ENCODE measurements around the gene PLCB2.

Gene PLCB2

DNA sequence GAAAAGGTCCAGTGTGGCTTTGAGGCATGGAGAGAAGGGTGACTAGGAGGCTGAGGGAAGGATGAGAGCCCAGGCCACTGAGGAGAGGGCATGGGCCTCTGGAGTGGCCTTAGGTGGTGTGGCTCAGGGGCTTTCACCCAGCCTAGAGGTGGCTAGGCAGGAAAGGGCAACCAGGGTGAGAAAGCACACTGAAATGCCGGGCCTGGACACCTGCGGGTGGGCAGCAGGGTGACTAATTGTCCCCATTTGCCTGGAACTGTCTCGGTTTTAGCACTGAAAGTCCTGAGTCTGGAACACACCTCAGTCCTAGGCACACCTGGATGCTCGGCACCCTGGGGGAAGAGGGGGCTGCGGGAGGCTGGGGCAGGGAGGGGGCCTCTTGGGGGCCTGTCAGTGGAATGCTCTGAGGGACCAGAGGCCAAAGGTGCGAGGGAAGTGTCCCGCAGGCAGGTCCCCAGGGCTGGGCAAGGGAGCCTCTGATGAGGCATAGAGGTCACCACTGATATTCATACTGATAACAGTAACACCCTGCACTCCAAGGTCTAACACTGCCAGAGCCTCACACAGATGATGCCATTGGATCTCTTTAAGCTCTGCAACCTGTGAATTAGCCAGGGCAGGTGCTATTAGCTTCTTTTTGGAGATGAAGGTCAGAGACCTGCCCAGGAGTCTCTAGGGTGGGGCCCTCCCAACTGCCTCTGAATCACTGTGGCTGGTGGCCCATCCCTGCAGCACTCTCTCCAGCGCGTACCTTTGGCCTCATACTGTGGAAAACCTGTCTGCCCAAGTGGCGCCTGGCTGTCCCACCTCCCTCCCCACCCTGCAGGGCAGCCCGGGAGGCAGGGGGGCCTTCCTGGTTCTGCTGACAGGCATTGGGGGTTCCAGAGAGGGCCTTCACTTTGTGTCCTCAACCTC, 40.1 kb upstream of the PLCB2 start:
- Histone ChIP-seq H3K36me3 (no peaks in the 10 kb centered on the region), H3K9me3 (replicated peaks in 1 of 11) (no peaks in the 10 kb centered on the region), H4K20me1 (no peaks in the 10 kb centered on the region), H3K27me3 (no peaks in the 10 kb centered on the region), H3K9ac (peak overlapping the region in 2 of 11 experiments; percentile 7 to 44; a peak in 3 of 22 replicates), H3K27ac (0 out of 22 replicates have a peak overlapping the region, but pooled peaks of 2 of the 11 experiments have one; percentile 9 to 43), H3K4me3 (no peak overlapping the region), H3K4me1 (peaks cover 22 to 58% (median 53%) of the 10 kb centered on the region in 10 experiments), H3K4me2 (peak overlapping the region in 5 of 11 experiments; percentile 37 to 64 (median 52); a peak in 3 of 22 replicates)
- no peak for TF ChIP-seq Cebpa-rat (IDR thresholded peaks at IDR 0.05)

DNA sequence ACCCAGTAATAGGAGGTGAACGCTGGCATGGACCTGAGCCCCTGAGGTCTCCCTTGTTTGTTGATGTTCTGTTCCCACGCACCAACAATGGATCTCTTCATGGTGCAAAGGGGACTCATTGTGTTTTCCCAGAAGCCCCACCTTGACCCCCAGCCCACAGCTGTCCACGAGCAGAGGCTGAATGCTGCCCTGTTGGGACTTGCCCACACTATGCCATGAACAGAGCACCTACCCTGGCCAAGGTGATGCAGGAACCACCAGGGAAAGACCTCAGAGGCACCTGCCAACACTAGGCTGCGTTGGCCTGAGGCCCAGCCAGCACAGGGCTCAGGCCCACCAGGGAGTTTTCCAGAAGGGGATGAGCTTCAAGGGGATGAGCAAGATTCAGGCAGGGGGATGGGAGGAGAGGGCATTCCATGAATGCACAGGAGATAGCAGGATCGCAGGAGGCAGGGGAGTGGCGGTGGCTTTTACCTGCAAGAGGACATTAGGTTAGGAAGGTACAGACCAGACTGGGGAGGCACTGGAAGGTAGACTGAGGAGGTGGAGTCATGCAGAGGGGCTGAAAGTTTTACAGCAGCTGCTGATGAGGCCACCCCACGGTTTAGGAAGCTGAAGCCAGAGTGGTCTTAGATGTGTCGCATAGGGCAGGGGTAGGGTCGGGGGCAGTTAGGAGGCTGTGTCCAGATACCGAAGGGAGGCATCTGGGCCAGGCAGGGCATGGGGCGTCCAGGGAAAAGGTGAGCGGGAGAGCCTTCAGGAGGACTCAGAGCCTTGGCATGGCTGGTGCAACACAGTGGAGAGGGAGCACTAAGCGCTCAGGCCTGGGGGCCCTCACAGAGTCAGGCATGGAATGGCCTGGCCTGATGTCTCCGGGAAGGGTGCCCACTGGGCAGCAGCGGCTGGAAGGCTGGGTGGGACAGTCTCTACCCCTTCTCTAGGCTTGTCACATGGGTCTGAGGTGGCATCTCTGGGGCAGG, 39.1 kb upstream of the PLCB2 start:
- Histone ChIP-seq H3K9me3 (replicated peaks in 1 of 11) (no peaks in the 10 kb centered on the region), H3K4me2 (no peak overlapping the region), H3K4me1 (peaks cover 30 to 66% (median 57%) of the 10 kb centered on the region in 10 experiments), H3K27ac (no peak overlapping the region), H3K27me3 (no peaks in the 10 kb centered on the region), H4K20me1 (no peaks in the 10 kb centered on the region), H3K36me3 (no peaks in the 10 kb centered on the region), H3K4me3 (no peak overlapping the region), H3K9ac (no peak overlapping the region; a peak in 1 of 22 replicates)
- no peak for TF ChIP-seq Cebpa-rat (IDR thresholded peaks at IDR 0.05)

DNA sequence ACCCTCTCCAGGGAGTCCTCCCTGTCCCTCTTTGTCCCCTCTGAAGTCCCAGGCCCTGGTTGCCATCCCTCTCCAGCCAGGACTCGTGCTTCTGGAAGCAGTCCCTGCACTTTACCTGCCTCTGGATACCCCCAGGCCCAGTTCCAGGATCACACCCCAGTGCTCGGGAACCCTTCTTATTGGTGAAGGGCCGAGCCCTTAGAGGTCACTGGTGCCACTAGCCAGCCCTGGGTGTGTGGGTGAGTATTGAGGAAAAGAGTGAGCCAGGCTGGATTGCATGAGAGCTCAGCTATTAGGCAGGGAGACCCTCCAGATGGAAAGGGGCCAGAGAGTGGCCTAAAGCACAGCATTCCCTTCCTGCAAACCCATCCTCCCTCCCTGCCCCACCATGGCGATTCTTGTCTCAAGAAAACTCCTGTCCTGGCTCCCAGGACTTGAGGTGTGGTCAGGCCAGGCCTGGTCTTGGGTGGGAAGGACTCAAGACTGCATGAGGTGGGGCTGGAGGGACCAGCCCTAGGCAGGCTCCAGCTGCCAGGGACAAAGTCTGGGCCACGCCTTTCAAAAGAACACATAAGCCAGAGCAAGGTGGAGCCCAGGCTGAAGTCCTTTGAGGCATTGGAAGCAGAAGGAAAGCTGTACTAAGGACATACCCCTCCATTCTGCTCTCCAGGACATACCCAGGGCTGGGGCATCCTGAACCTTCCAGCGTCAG, 38.3 kb upstream of the PLCB2 start:
- H3K27me3 ChIP-seq, result no peaks in the 10 kb centered on the region
- no peak overlapping the region for H3K4me2 ChIP-seq
- peaks cover 38 to 72% (median 64%) of the 10 kb centered on the region in 10 experiments for H3K4me1 ChIP-seq
- no peak overlapping the region for H3K27ac ChIP-seq
- no peak overlapping the region; a peak in 1 of 22 replicates for H3K9ac ChIP-seq
- no peaks in the 10 kb centered on the region for H3K9me3 ChIP-seq (replicated peaks in 1 of 11)
- no peaks in the 10 kb centered on the region for H4K20me1 ChIP-seq
- TF ChIP-seq Cebpa-rat (IDR thresholded peaks at IDR 0.05), result no peak
- H3K36me3 ChIP-seq, result no peaks in the 10 kb centered on the region
- no peak overlapping the region for H3K4me3 ChIP-seq

DNA sequence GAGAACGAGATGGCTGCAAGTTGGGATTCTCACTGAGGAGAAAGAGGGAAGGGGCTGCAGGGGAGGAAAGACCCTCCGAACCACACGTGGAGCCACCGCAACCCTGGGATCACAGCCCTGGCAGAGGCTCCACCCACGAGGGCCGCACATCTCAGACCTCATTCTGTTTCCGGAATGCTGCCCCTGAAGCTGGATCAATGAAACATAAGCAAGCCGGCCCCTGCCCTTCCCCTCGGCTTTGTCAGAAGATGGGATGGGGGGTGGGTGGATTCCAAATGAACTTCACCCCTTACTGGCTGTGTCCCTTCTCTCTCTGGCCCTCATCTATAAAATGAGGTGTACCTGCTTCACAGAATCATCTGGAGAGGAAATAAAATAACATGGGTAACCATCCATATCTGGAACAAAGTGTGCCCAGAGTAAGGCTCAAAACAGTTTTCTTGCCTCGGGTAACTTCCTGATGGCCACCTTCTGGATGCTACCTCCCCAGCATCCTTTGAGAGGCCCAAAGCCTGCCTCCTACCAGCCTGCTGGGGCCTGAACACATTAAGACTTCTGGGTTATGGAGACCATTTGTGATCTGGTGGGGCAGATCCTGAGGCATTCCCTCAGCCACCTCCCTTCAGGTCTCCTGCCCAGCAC, 37.6 kb upstream of the PLCB2 start:
- Histone ChIP-seq H3K4me1 (peaks cover 44 to 72% (median 64%) of the 10 kb centered on the region in 10 experiments), H3K4me3 (no peak overlapping the region), H4K20me1 (no peaks in the 10 kb centered on the region), H3K4me2 (peak overlapping the region in 9 of 11 experiments; percentile 54 to 80 (median 73); a peak in 10 of 22 replicates), H3K27ac (no peak overlapping the region), H3K9me3 (replicated peaks in 1 of 11) (no peaks in the 10 kb centered on the region), H3K27me3 (no peaks in the 10 kb centered on the region), H3K9ac (0 out of 22 replicates have a peak overlapping the region, but pooled peaks of 1 of the 11 experiments have one; percentile 7), H3K36me3 (no peaks in the 10 kb centered on the region)
- TF ChIP-seq Cebpa-rat (IDR thresholded peaks at IDR 0.05), result no peak

DNA sequence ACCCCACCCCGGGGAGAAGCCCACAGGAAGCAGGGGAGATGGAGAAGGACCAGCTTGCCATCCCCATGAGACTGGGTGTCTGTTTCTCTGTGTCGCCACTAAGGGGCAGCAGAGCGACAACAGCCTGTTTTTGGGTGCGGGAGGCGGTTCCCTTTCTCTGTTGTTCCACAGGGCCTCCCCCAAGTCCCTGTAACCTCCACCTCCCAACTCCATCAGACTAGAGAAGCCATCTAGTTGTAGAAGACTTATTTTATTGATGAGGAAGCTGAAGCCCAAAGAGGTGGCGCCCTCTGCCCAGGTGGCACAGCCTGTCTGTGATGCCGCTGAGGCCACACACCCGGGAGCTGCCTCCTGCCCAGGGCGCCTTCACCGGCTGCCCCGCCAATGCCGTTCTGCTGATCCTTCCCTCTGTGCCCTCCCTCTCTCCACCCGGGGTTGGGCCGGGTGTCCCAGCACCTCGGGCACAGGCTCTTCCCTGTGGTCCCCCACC, 36.9 kb upstream of the PLCB2 start:
- peak overlapping the region in 2 of 11 experiments; percentile 2 to 7; a peak in 1 of 22 replicates for H3K9ac ChIP-seq
- no peak overlapping the region for H3K4me3 ChIP-seq
- peaks cover 51 to 72% (median 64%) of the 10 kb centered on the region in 10 experiments for H3K4me1 ChIP-seq
- TF ChIP-seq Cebpa-rat (IDR thresholded peaks at IDR 0.05), result no peak
- H3K27ac ChIP-seq, result no peak overlapping the region
- H4K20me1 ChIP-seq, result no peaks in the 10 kb centered on the region
- no peaks in the 10 kb centered on the region for H3K36me3 ChIP-seq
- peak overlapping the region; percentile 54 to 82 (median 73) for H3K4me2 ChIP-seq
- H3K27me3 ChIP-seq, result no peaks in the 10 kb centered on the region
- no peaks in the 10 kb centered on the region for H3K9me3 ChIP-seq (replicated peaks in 1 of 11)

DNA sequence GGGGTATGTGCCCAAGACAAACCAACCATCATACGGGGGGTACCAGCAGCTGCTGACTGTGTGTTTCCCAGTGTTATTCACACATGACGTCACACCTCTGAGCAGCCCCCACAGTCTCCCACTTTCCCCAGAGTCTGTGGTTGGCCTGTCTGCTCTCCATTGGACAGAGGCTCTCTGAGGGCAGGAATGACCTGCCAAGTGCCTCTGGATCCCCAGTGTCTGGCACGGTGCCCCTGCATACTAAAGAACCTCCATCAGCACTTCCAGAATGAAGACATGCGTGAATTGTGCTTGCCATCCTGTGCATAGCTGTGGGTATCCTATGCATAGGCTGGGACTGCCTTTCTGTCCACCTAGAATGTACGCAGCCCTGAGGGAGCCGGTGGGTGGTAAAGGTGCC, 36.5 kb upstream of the PLCB2 start:
- Histone ChIP-seq H3K9ac (peak overlapping the region in 10 of 11 experiments; percentile 2 to 53 (median 33); a peak in 7 of 22 replicates), H3K4me3 (0 out of 20 replicates have a peak overlapping the region, but pooled peaks of 1 of the 10 experiments have one; percentile 30), H4K20me1 (no peaks in the 10 kb centered on the region), H3K36me3 (no peaks in the 10 kb centered on the region), H3K9me3 (replicated peaks in 1 of 11) (no peaks in the 10 kb centered on the region), H3K4me1 (peaks cover 56 to 72% (median 66%) of the 10 kb centered on the region in 10 experiments), H3K4me2 (peak overlapping the region; percentile 54 to 82 (median 73)), H3K27ac (peak overlapping the region in 9 of 11 experiments; percentile 36 to 74 (median 63); a peak in 13 of 22 replicates), H3K27me3 (no peaks in the 10 kb centered on the region)
- no peak for TF ChIP-seq Cebpa-rat (IDR thresholded peaks at IDR 0.05)

DNA sequence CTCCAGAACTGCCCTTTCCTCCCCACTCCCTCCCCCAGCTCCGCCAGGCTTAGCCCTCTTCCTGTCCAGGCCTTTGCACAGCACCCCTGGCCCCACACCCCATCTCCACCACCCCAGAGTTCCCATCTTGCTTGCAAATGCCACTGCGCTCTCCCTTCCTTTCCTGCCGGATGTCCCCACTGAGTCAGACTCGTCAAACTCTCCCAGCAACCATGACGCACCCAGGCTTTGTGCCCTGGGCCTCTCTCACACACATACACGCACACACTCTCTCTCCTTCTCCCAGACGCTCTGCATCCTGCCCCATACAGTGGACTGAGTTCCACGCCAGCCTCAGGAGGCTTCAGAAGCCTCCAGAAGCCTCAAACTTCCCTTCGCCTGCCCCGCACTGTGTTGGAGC, 35.8 kb upstream of the PLCB2 start:
- Histone ChIP-seq H3K4me3 (peak overlapping the region in 2 of 10 experiments; percentile 13 to 30; a peak in 3 of 20 replicates), H3K4me2 (peak overlapping the region; percentile 54 to 82 (median 73)), H3K27me3 (no peaks in the 10 kb centered on the region), H3K9ac (peak overlapping the region; percentile 11 to 53 (median 32); a peak in 14 of 22 replicates), H3K36me3 (0 out of 22 replicates have a peak, but pooled peaks cover 0 to under 1% (median 0%) of the 10 kb centered on the region in 11 experiments), H4K20me1 (no peaks in the 10 kb centered on the region), H3K9me3 (replicated peaks in 1 of 11) (no peaks in the 10 kb centered on the region), H3K4me1 (peaks cover 58 to 72% (median 67%) of the 10 kb centered on the region in 10 experiments), H3K27ac (peak overlapping the region in 10 of 11 experiments; percentile 14 to 74 (median 62); a peak in 20 of 22 replicates)
- no peak for TF ChIP-seq Cebpa-rat (IDR thresholded peaks at IDR 0.05)
